Uterus (tissue), 2 donors: ENCODE data around the gene DLGAP1.

ENCODE experiments used
- CTCF ChIP-seq, 4 experiments: fragments of 200-600 bp in 2 of 4; fragments of 450-650 bp in 2 of 4; sonication (generic) in 2 of 4; IDR thresholded peaks; one replicate each; pipeline ENCODE4 v1.5.1; 2016 to 2019; ENCODE audit warnings: antibody characterized with exemption in 4 of 4, mild to moderate bottlenecking in 2 of 4, moderate library complexity in 1 of 4
- POLR2A ChIP-seq, 2 donors: fragments of 450-650 bp; IDR thresholded peaks; one replicate each; pipeline ENCODE4 v1.6.1; 2016; ENCODE audit warnings: antibody characterized with exemption in 2 of 2, mild to moderate bottlenecking in 1 of 2, moderate library complexity in 1 of 2

- no peak for TF ChIP-seq CTCF (IDR thresholded peaks at IDR 0.05)
- no peak for TF ChIP-seq POLR2A (IDR thresholded peaks at IDR 0.05)
These were observed 437.6 kb downstream of the DLGAP1 start for GRCh38 chr18:4017480-4017879.
